T-helper 1 cell treated with Interleukin-12 subunit alpha and Interleukin-12 subunit beta and Interleukin-4 antibody, amounts not matched to agents 30 μg/mL and 1 μg/mL, for 36 hours (primary cell): ENCODE results near the gene SLAIN2.
"Not testable (repeated sequence)": the region's sequence is repeated elsewhere in the genome, so short reads cannot be mapped to it uniquely, and the experiment has no call there.

ENCODE experiments used
- H3K27ac Mint-ChIP-seq: one replicate; pipeline ENCODE4 v1.8.0; 2021; ENCODE audit warnings: mild to moderate bottlenecking, mixed read lengths
- H3K27me3 Mint-ChIP-seq: one replicate; pipeline ENCODE4 v1.8.0; 2021; ENCODE audit warnings: low read depth, mixed read lengths
- H3K36me3 Mint-ChIP-seq: one replicate; pipeline ENCODE4 v1.8.0; 2021; ENCODE audit warnings: low read depth, mixed read lengths
- H3K4me1 Mint-ChIP-seq: one replicate; pipeline ENCODE4 v1.8.0; 2021; ENCODE audit warnings: low read depth, mixed read lengths
- H3K4me3 Mint-ChIP-seq: one replicate; pipeline ENCODE4 v1.8.0; 2021; ENCODE audit warnings: mild to moderate bottlenecking, moderate library complexity, mixed read lengths
- H3K9me3 Mint-ChIP-seq: one replicate; pipeline ENCODE4 v1.8.0; 2021; ENCODE audit warnings: mixed read lengths

The SLAIN2 gene

DNA sequence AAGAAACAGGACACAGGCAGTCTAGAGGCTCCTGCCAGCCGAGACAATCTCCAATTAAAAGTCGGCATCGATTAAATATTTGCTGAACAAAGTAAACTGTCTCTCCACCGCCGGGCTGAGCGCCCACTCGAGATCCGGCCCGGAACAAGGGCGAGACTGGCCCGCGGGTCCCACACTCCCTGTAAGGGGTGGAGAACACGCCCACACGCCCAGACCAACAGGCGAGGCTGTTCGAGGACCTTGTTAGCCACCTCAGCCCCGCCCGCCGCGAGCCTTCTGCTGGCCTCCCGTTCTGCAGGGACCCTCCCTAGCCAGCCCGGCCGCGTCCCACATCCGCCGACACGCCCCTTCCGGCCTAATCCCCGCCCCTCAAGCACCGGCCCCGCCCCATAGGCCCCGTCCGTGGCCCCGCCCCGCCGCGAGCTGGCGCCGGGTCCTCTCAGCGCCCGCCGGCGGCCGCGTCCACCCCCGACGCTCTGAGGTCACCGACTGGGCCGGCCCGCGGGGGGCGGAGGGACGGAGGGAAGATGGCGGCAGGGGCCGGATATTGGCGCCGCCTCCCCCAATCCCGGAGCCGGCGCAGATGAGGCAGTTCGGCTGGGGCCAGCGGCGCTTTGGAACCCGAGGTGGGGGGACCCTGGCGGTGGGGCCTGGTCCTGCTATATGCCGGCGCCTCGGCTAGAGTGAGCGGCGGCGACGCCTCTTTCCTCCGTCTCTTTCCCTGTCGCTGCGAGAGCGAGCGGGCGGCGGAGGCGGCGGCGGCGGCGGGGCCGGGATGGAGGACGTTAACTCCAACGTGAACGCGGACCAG is at the start of gene SLAIN2:
TSS of gene SLAIN2 (plus strand) at position 565 of the 811 bp plus-strand sequence. CDS start at position 776, 211 bp downstream.
- Mint-ChIP-seq H3K4me1 (peaks cover 37% of the 10 kb centered on the region), H3K27ac (peak within 1 kb of the TSS; percentile 95), H3K4me3 (peak within 1 kb of the TSS; percentile 94), H3K9me3 (no peaks in the 10 kb centered on the region), H3K36me3 (peaks cover 3% of the 10 kb centered on the region), H3K27me3 (no peaks in the 10 kb centered on the region)

DNA sequence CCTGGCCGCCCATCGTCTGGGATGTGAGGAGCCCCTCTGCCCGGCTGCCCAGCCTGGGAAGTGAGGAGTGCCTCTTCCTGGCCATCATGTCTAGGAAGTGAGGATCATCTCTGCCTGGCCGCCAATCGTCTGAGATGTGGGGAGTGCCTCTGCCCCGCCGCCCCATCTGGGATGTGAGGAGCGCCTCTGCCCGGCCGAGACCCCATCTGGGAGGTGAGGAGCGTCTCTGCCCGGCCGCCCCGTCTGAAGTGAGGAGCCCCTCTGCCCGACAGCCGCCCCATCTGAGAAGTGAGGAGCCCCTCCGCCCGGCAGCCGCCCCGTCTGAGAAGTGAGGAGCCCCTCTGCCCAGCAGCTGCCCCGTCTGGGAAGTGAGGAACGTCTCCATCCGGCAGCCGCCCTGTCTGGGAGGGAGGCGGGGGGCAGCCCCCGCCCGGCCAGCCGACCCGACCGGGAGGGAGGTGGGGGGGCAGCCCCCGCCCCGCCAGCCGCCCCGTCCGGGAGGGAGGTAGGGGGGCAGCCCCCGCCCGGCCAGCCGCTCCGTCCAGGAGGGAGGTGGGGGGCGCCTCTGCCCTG is 49.0 kb upstream of the SLAIN2 start:
- not testable (repeated sequence) for H3K4me1 Mint-ChIP-seq, H3K9me3 Mint-ChIP-seq, H3K27ac Mint-ChIP-seq, H3K36me3 Mint-ChIP-seq, H3K27me3 Mint-ChIP-seq, H3K4me3 Mint-ChIP-seq

GRCh38 chr4:48295116-48295515 is 46.2 kb upstream of the SLAIN2 start:
- H3K27me3 Mint-ChIP-seq: no peaks in the 10 kb centered on the region
- H3K36me3 Mint-ChIP-seq: no peaks in the 10 kb centered on the region
- H3K9me3 Mint-ChIP-seq: no peaks in the 10 kb centered on the region
- no peak overlapping the region for H3K27ac Mint-ChIP-seq
- H3K4me1 Mint-ChIP-seq: peaks cover 3% of the 10 kb centered on the region
- H3K4me3 Mint-ChIP-seq: no peak overlapping the region

- H3K27ac Mint-ChIP-seq: no peak overlapping the region
- no peaks in the 10 kb centered on the region for H3K9me3 Mint-ChIP-seq
- no peaks in the 10 kb centered on the region for H3K36me3 Mint-ChIP-seq
- no peaks in the 10 kb centered on the region for H3K27me3 Mint-ChIP-seq
- peaks cover 3% of the 10 kb centered on the region for H3K4me1 Mint-ChIP-seq
- H3K4me3 Mint-ChIP-seq: no peak overlapping the region
These were observed 45.0 kb upstream of the SLAIN2 start for GRCh38 chr4:48296365-48296764.

DNA sequence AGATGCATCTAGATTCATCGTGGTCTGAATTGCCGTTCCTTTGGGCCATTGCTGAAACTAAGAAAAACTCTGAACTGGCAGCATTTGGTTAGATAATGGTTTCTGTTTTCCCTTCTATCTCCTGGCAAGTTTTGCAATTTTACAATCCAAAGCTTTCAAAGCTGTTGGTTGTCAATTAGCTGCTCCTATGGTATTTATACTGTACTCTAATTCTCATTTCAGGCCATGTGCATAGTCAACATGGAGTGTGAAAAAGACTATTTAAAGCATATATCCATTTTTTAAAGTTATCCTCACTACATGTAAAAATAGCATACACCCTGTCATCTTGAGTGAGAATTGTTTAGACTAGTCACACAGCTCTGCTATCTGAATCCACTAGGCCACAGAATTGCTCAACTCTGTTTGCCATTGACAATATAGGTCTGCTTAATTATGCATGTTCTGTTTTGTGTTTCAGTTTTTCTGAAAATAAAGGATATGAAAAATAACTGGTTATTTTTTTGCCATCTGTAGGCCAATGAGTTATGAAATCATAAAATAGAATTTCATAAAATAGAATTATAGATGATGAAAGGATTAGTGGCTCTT is 44.0 kb upstream of the SLAIN2 start:
- Mint-ChIP-seq H3K27me3 (peaks cover 4% of the 10 kb centered on the region), H3K9me3 (no peaks in the 10 kb centered on the region), H3K27ac (no peak overlapping the region), H3K4me3 (no peak overlapping the region), H3K36me3 (no peaks in the 10 kb centered on the region), H3K4me1 (peaks cover 3% of the 10 kb centered on the region)

DNA sequence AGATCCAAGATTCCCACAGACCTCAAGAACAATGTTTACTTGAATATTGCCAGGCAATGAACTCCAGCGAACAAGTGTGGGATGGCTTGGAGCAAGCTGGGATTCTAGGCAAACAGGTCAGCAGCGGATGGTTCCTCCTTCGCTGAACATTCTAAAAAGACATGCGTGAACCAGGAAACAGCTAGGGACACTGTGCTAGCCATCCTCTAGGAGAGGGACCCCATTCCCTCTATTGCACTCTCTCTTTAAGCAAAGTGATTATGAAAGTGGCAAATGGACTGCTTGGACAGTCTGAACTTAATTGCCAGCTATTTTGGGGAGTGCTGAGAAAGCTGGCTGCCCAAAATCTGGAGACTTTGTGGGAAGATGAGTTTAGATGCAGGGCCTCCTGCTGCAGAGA is 41.8 kb upstream of the SLAIN2 start:
- H3K4me1 Mint-ChIP-seq: peaks cover 3% of the 10 kb centered on the region
- peaks cover 11% of the 10 kb centered on the region for H3K27me3 Mint-ChIP-seq
- H3K27ac Mint-ChIP-seq: no peak overlapping the region
- no peaks in the 10 kb centered on the region for H3K36me3 Mint-ChIP-seq
- H3K4me3 Mint-ChIP-seq: no peak overlapping the region
- no peaks in the 10 kb centered on the region for H3K9me3 Mint-ChIP-seq

- no peaks in the 10 kb centered on the region for H3K36me3 Mint-ChIP-seq
- H3K9me3 Mint-ChIP-seq: no peaks in the 10 kb centered on the region
- H3K4me3 Mint-ChIP-seq: no peak overlapping the region
- no peak overlapping the region for H3K27ac Mint-ChIP-seq
- H3K4me1 Mint-ChIP-seq: peaks cover 3% of the 10 kb centered on the region
- H3K27me3 Mint-ChIP-seq: peaks cover 14% of the 10 kb centered on the region
These were observed 41.3 kb upstream of the SLAIN2 start for GRCh38 chr4:48300004-48300403.

GRCh38 chr4:48305508-48305907 is 35.8 kb upstream of the SLAIN2 start:
- Mint-ChIP-seq H3K4me3 (no peak overlapping the region), H3K9me3 (no peaks in the 10 kb centered on the region), H3K36me3 (no peaks in the 10 kb centered on the region), H3K27ac (no peak overlapping the region), H3K27me3 (peaks cover 24% of the 10 kb centered on the region), H3K4me1 (no peaks in the 10 kb centered on the region)

GRCh38 chr4:48307528-48307927 is 33.8 kb upstream of the SLAIN2 start:
- H3K27ac Mint-ChIP-seq: no peak overlapping the region
- no peak overlapping the region for H3K4me3 Mint-ChIP-seq
- H3K36me3 Mint-ChIP-seq: no peaks in the 10 kb centered on the region
- H3K9me3 Mint-ChIP-seq: no peaks in the 10 kb centered on the region
- peaks cover 19% of the 10 kb centered on the region for H3K27me3 Mint-ChIP-seq
- no peaks in the 10 kb centered on the region for H3K4me1 Mint-ChIP-seq

GRCh38 chr4:48308901-48309300 is 32.4 kb upstream of the SLAIN2 start:
- H3K9me3 Mint-ChIP-seq: no peaks in the 10 kb centered on the region
- no peak overlapping the region for H3K27ac Mint-ChIP-seq
- H3K36me3 Mint-ChIP-seq: no peaks in the 10 kb centered on the region
- no peak overlapping the region for H3K4me3 Mint-ChIP-seq
- H3K27me3 Mint-ChIP-seq: peaks cover 13% of the 10 kb centered on the region
- no peaks in the 10 kb centered on the region for H3K4me1 Mint-ChIP-seq

GRCh38 chr4:48311896-48312295 is 29.4 kb upstream of the SLAIN2 start:
- H3K9me3 Mint-ChIP-seq: no peaks in the 10 kb centered on the region
- no peak overlapping the region for H3K27ac Mint-ChIP-seq
- peaks cover 5% of the 10 kb centered on the region for H3K27me3 Mint-ChIP-seq
- H3K36me3 Mint-ChIP-seq: no peaks in the 10 kb centered on the region
- no peak overlapping the region for H3K4me3 Mint-ChIP-seq
- H3K4me1 Mint-ChIP-seq: peaks cover 2% of the 10 kb centered on the region

DNA sequence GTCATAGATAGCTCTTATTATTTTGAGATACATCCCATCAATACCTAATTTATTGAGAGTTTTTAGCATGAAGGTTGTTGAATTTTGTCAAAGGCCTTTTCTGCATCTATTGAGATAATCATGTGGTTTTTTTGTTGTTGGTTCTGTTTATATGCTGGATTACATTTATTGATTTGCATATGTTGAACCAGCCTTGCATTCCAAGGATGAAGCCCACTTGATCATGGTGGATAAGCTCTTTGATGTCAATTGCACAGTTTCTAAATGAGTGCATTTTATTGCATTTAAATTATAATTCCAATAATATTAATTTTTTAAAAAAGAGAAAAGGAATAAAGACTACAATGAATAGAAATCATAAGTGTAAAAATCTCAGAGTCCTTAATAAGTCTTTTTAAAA is 26.6 kb upstream of the SLAIN2 start:
- H3K36me3 Mint-ChIP-seq, H3K27ac Mint-ChIP-seq, H3K4me3 Mint-ChIP-seq, H3K27me3 Mint-ChIP-seq, H3K9me3 Mint-ChIP-seq, H3K4me1 Mint-ChIP-seq: not testable (repeated sequence)

DNA sequence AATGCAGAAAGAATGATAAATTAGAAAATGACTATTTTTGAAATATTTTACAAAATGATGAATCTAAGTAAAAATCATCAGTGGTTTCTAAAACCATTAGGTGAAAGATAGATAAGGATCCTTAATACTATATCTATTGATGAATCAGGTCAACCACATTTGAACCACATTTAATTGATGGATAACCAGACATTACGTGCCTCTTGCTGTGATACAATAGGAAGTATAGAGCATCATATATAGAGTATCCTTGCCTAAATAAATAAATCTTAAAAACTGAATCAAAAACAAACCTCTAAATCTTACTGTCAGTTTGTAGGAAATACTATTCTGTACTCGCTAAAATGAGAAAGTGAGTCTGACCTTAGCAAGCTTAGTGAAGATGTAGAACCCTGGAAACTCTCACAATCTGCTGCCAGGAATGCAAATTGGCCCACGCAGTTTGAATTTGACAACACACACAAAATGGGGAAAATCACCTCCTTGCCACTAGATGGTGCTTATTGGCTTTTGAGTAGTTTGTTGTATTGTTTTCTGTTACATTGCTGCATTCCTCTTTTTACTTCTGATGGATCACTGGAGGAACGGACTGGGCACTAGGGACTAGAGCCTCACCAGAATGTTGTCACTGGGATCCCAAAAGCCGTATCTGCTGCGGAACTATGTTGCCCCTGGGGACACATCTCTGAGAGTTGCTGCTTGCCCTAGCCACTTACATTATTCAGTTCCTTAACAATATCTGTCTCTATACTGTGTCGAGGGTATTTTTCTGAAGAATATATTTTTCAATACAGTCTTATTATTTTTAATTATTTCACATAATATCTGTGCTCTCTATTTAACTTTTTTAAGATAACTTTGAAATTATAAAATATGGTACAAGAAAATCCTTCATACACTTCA is 25.4 kb upstream of the SLAIN2 start:
- Mint-ChIP-seq H3K36me3 (no peaks in the 10 kb centered on the region), H3K27me3 (peaks cover 1% of the 10 kb centered on the region), H3K27ac (no peak overlapping the region), H3K4me1 (peaks cover 2% of the 10 kb centered on the region), H3K9me3 (no peaks in the 10 kb centered on the region), H3K4me3 (no peak overlapping the region)

- Mint-ChIP-seq H3K27me3 (peaks cover 9% of the 10 kb centered on the region), H3K27ac (no peak overlapping the region)
These were observed 20.0 kb upstream of the SLAIN2 start for GRCh38 chr4:48321312-48321711.

More at GRCh38 chr4:48321312-48321711, 20.0 kb upstream of the SLAIN2 start:
- H3K9me3 Mint-ChIP-seq: no peaks in the 10 kb centered on the region
- no peaks in the 10 kb centered on the region for H3K4me1 Mint-ChIP-seq
- no peak overlapping the region for H3K4me3 Mint-ChIP-seq
- no peaks in the 10 kb centered on the region for H3K36me3 Mint-ChIP-seq
